ENCODE results near the gene PARVA. TPM values are rescaled to one million over a fixed set of nuclear protein-coding genes. Genes with fewer than 3 reads are reported as not detected.

Gene PARVA
- total and polyA plus RNA-seq, 9 of the 15 experiments (the other 6 are each of a cell fraction or from before 2014, with no cell fraction given) = 0.11 TPM; not detected in 8

DNA sequence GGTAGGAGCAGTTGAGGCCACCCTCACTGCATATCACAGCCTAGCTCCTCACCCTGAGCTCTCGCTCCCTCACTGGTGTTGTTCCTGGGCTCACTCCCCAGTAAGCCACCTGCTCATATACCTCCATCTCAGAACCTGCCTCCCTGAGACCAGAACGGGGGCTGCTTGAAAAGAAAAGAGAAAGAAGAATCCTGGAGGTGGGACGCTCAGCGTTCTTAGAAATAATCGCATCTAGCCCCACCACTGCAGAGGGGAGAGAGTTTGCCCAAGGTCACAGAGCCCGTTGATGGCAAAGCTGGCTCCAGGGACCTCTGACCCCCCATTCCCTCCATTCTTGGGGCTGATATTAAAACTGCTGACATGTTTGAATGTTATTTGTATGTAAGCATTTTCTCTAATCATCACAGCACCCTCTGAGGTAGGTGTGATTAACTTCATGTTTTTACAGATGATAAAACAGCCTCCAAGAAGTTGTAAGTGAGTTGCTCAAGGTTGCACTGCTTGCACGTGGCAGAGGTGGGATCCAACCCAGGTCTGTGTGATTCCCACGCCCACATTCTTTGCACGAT lies 164.3 kb downstream of the PARVA start:
- intact Hi-C loops (cut with micrococcal nuclease) (no loop called here), in situ Hi-C loops (cut with MboI) (no loop called here)
- CTCF ChIA-PET (ENCODE audit: low intra/inter-chr PET ratio) = no interaction called here
- ATAC-seq (no peak), DNase-seq (ENCODE audit: extremely low read depth in 1 of 4, low spot score in 3 of 4) (no peak), FAIRE-seq (no peak)
- no peaks in the 10 kb centered on the region for H3K9me1 ChIP-seq (ENCODE audit: control insufficient read depth, insufficient read depth, low read length)
- peak; percentile 56 for TF ChIP-seq ZNF316 (IDR thresholded peaks at IDR 0.05)
- TF ChIP-seq C11orf30 (IDR thresholded peaks at IDR 0.05; ENCODE audit: low read depth) = peak; percentile 20; the same call in 1 of the 2 replicates
- TF ChIP-seq, protein P1, sequence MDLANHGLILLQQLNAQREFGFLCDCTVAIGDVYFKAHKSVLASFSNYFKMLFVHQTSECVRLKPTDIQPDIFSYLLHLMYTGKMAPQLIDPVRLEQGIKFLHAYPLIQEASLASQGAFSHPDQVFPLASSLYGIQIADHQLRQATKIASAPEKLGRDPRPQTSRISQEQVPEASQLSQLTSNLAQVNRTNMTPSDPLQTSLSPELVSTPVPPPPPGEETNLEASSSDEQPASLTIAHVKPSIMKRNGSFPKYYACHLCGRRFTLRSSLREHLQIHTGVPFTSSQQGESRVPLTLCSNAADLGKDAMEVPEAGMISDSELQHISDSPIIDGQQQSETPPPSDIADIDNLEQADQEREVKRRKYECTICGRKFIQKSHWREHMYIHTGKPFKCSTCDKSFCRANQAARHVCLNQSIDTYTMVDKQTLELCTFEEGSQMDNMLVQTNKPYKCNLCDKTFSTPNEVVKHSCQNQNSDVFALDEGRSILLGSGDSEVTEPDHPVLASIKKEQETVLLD (IDR thresholded peaks at IDR 0.05) = no peak
- no peaks in the 10 kb centered on the region for H3K79me2 ChIP-seq (ENCODE audit: control insufficient read depth, insufficient read depth, low read length)
- H3K27ac ChIP-seq (ENCODE audit: extremely low read depth, low read depth, low read length) = no peak overlapping the region
- BruUV-seq (replicated peaks) = no TSS peak
- H2AFZ ChIP-seq (ENCODE audit: low read depth, low read length) = no peak overlapping the region
- no peak overlapping the region for H3K4me2 ChIP-seq (ENCODE audit: insufficient read depth, low read length)
- peaks cover 24 to 75% of the 10 kb centered on the region in 2 experiments for H3K27me3 ChIP-seq (ENCODE audit: control insufficient read depth in 2 of 2, insufficient read depth in 2 of 2, low read length in 2 of 2)
- H4K20me1 ChIP-seq (replicated peaks; ENCODE audit: control insufficient read depth, insufficient read depth, low read length) = no peaks in the 10 kb centered on the region; the same call in 1 of the 2 replicates
- H3K4me3 ChIP-seq = no peak overlapping the region
- POLR2A ChIA-PET = interaction anchor here (0.5 kb wide), 1 partner anchor 73 kb away, joined by 3 read pairs; no protein-coding TSS in a partner anchor
- H3K9ac ChIP-seq (ENCODE audit: insufficient read depth in 1 of 2, low read depth in 2 of 2, low read length in 2 of 2) = no peak overlapping the region
- no peaks in the 10 kb centered on the region for H3K9me3 ChIP-seq (replicated peaks; ENCODE audit: control insufficient read depth, insufficient read depth, low read depth, low read length)
- H3K36me3 ChIP-seq (ENCODE audit: control insufficient read depth, insufficient read depth, low read length) = no peaks in the 10 kb centered on the region
- H3K4me1 ChIP-seq (replicated peaks in 1 of 2; ENCODE audit: control insufficient read depth in 2 of 2, insufficient read depth in 2 of 2, low read length in 2 of 2) = no peaks in the 10 kb centered on the region
- 0% methylated on average over 7 of the region's 9 CpGs for WGBS (ENCODE audit: insufficient coverage, low coverage, missing lambda C conversion rate)

Data from K562 (cell line).